Measurements from ENCODE around the gene CEACAM8.
"Not testable (repeated sequence)": the region's sequence is repeated elsewhere in the genome, so short reads cannot be mapped to it uniquely, and the experiment has no call there.

Gene CEACAM8

GRCh38 chr19:42571116-42571515 is 23.6 kb downstream of the CEACAM8 start:
- DNase-seq, result no peak

GRCh38 chr19:42569193-42569592 is 25.5 kb downstream of the CEACAM8 start:
- no peak for DNase-seq

DNA sequence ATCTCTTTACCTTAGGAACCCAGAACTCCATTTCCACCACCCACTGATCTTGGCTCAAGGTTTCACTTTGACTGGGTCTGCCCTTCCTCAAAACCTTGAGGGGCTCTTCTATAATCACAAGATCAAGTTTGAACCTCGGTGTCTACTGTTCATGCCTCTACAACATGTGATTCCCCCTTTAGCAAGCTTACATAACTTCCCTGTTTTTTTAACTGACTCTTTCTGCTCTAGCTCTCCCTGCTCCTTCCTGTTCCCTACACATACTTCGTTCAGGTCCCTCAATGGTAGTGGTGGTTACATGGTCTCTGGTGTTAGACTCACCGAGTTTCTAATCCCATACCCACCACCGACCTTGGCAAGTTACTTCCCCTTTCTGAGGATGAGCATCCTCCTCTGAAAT is 26.7 kb downstream of the CEACAM8 start:
- DNase-seq, result no peak

DNA sequence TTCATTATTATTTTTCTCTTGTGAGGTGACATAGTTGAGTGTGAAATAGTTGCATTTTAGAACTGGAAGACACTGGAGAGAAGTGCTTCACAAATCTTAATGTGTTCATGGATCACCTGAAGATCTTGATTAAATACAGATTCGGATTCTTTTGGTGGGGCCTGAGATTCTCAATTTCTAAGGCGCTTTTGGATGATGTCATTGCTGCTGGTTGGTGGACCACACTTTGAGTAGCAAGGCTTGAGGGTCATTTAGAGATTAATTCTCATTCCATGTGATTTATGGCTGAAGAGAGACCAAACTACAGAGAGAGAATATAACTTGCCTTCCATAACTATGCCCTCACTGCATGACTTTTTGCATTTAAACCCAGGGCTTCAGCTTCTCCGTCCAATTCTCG is 27.2 kb downstream of the CEACAM8 start:
- DNase-seq, result no peak

DNA sequence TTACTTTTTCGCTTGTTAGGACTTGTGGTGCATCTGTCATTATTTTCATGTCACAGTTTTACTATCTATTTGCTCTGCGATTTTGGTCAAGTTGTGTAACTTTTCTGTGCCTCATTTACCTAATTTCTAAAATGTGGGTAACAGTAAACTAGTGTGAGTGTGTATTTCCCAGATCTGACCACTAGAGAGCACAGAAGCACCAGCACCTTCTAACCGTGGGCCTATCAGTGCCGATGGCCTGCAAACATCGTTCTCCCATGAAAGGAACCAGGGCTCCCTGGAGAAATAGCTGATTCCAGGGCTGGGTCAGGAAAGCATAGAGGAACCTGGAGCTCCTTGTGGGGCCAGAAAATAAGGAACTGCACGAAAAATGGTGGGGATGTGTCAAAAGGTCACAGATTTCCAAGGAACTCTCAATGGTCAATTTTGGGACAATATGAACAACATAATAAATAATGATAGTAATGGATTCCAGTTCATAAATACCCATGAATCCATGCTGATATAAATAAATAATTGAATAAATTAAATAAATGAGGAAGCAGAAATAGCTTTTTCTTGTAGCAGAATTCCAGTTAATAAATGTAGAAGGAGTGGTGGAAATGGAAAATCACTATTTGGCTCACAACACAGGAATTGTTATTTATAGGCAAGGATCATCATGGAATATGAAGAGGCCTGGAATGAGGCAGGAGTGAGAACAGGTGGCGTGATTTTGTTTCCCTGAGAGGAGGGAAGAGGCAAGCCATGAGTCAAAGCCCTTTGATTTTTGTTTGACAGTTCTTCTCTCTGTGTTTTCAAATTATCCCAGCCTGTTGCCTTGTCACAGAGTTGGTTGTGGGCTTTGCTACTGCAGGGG is 31.1 kb downstream of the CEACAM8 start:
- peak in 1 of 6 experiments; percentile 10 for DNase-seq

GRCh38 chr19:42561512-42561911 is 33.2 kb downstream of the CEACAM8 start:
- DNase-seq, result no peak

- DNase-seq, result no peak
Observed at GRCh38 chr19:42560731-42561130, 34.0 kb downstream of the CEACAM8 start.

- no peak for DNase-seq
Observed at GRCh38 chr19:42558450-42559150, 36.1 kb downstream of the CEACAM8 start.

GRCh38 chr19:42557386-42557871 is 37.3 kb downstream of the CEACAM8 start:
- not testable (repeated sequence) for DNase-seq

- no peak for DNase-seq
Observed at GRCh38 chr19:42555801-42556200, 38.9 kb downstream of the CEACAM8 start.

- DNase-seq, result no peak
Observed at GRCh38 chr19:42555317-42555716, 39.4 kb downstream of the CEACAM8 start.

DNA sequence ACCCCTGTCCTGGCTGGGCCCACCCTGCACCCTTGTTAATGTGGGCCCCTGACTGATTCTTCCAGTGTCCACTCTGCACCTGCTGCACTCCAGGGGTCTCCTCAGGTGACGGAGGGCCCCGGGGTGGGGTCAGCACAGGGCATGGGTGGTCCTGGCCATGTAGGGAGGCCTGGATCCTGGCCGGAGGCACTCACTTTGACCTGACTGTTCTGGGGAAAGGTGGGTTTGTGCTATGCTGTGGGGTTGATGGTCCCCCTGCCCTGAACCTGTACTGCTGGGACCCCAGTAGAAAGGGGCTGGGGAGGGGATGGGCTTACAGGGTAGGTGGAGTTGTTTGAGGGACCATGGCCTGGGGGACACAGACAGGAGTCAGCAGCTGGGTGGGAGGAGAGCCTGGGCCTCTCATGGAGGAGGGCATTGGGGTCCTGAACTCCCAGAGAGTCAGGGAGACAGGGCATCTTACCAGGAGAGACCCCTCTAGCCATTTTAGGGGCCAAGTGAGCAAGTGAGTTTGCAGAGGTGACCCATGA is 40.6 kb downstream of the CEACAM8 start:
- DNase-seq, result no peak

GRCh38 chr19:42553292-42554045 is 41.3 kb downstream of the CEACAM8 start:
- DNase-seq, result no peak

DNA sequence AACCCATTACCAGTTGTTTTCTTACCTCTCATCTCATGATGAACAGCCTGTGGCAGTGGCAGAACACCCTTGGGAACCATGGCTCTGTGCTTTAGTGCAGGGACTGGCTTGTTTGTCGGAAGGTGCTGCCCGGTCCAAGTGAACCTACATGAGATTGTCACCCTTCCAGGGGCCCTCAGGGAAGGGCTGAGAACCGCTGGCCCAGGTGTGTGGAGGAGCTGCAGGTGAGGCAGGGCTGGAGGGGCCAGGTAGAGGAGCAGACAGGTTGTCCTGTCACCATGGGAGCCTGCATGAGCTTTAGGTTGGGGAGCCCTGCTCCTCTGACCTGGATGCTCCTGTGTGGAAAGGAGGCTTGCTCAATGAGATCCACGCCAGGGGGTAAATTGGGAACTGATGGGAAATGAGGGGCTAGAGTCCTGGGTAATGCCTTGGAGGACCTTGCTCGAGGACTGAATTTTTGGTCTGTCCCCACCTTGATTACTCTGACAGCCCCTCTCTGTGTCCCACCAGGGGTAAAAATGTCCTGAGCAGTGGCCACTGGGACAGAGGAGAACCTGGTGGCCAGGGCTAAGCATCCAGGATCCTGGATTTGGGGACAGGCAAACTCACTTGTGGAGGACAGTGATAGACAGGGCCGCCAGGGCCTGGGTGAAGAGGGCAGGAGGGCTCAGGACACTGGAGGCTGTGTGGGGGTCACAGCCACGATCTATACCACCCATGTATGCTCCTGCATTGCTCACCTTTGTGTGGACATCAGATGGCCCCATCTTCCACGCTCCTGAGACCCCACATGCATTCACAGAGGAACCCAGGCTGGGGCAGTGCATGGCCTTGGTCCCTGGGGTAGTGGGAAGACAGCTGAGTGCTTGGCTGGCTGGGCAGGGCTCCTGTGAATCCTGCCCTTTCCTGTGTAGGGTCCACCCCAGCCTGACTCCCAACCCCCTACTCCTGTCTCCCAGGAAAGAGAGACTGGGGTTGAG is 42.3 kb downstream of the CEACAM8 start:
- DNase-seq, result no peak

- DNase-seq, result not testable (repeated sequence)
Observed at GRCh38 chr19:42550521-42550920, 44.2 kb downstream of the CEACAM8 start.

DNA sequence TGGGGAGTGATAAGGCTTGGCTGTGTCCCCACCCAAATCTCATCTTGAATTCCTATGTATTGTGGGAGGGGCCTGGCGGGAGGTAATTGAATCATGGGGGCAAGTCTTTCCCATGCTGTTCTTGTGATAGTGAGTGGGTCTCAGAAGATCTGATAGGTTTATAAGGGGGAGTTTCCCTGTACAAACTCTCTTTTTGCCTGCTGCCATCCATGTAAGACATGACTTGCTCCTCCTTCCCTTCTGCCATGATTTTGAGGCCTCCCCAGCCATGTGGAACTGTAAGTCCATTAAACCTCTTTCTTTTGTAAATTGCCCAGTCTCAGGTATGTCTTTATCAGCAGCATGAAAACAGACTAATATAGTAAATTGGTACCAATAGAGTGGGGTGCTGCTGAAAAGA is 45.7 kb downstream of the CEACAM8 start:
- DNase-seq, result not testable (repeated sequence)

GRCh38 chr19:42548552-42548951 is 46.2 kb downstream of the CEACAM8 start:
- DNase-seq, result no peak

- DNase-seq, result no peak
Observed at GRCh38 chr19:42547929-42548328, 46.8 kb downstream of the CEACAM8 start.

DNA sequence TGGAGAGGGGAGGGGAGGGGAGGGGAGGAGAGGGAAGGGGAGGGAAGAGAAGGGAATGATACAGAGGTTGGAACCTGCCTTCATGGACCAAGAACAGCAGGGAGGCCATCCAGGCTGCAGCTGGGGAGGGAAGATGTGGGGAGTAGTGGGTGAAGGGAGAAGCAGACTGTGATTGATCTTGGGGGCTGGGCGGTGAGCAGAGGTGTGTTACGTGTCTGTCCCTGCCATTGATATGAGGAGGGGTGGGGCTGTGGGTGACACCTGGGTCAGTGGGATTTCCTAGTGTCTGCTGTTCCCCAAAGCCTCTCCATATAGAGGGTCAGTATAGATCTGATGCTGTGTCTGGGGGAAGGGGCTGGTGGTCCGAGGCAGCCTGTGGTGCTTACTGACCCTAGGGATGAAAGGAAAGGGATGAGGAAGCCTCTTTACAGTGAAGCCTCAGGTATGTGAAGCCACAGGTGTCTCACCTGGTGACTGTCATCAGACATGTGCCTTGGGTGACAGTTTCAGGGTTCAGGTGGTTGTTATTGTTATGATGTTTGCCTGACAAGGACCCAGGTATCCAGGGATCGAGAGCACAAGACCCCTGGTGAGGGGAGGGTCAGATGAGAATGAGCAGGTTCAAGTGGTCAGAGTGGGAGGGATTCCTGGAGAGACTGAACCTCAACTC is 47.8 kb downstream of the CEACAM8 start:
- DNase-seq, result no peak

DNA sequence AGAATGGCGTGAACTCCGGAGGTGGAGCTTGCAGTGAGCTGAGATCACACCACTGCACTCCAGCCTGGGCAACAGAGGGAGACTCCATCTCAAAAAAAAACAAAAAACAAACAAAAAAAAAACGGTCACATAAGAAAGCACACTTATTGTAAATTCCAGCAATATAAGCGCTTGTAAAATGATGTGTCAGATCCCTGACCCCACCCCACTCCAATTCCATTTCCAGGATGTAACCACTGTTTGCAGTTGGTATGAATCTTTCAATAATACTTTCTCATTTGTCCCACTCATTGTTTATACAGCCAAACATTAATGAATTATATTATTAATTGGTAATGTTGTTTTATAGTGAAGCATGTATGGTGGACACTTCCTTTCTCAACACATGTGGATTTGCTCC is 50.6 kb downstream of the CEACAM8 start:
- DNase-seq, result no peak

- DNase-seq, result no peak
Observed at GRCh38 chr19:42542791-42543190, 51.9 kb downstream of the CEACAM8 start.

Measured in stimulated activated naive CD4-positive, alpha-beta T cell (primary cell).